Measurements from ENCODE around the gene ZNF423.

ZNF423 gene

GRCh38 chr16:49531425-49531824 lies 324.5 kb downstream of the ZNF423 start:
- Histone ChIP-seq H3K4me1 (peaks cover 10% of the 10 kb centered on the region), H3K9ac (no peak overlapping the region), H3K4me2 (ENCODE audit: low read length) (no peak overlapping the region), H3K27ac (no peak overlapping the region), H3K36me3 (ENCODE audit: control insufficient read depth, insufficient read depth, low read length) (no peaks in the 10 kb centered on the region), H3K4me3 (ENCODE audit: low read depth, low read length) (no peak overlapping the region), H3K9me3 (ENCODE audit: control insufficient read depth, low read length) (no peaks in the 10 kb centered on the region), H3K79me2 (no peaks in the 10 kb centered on the region), H3K27me3 (ENCODE audit: control insufficient read depth, insufficient read depth, low read length) (no peaks in the 10 kb centered on the region), H2AFZ (no peak overlapping the region)
- TF ChIP-seq CTCF (IDR thresholded peaks at IDR 0.05) = no peak

GRCh38 chr16:49530427-49530970 lies 325.4 kb downstream of the ZNF423 start:
- H3K27ac ChIP-seq = no peak overlapping the region
- H2AFZ ChIP-seq = no peak overlapping the region
- peaks cover 10% of the 10 kb centered on the region for H3K4me1 ChIP-seq
- H3K4me3 ChIP-seq (ENCODE audit: low read depth, low read length) = no peak overlapping the region
- H3K79me2 ChIP-seq = no peaks in the 10 kb centered on the region
- no peak for TF ChIP-seq CTCF (IDR thresholded peaks at IDR 0.05)
- H3K9me3 ChIP-seq (ENCODE audit: control insufficient read depth, low read length) = no peaks in the 10 kb centered on the region
- H3K9ac ChIP-seq = no peak overlapping the region
- H3K36me3 ChIP-seq (ENCODE audit: control insufficient read depth, insufficient read depth, low read length) = no peaks in the 10 kb centered on the region
- H3K4me2 ChIP-seq (ENCODE audit: low read length) = no peak overlapping the region
- no peaks in the 10 kb centered on the region for H3K27me3 ChIP-seq (ENCODE audit: control insufficient read depth, insufficient read depth, low read length)

- Histone ChIP-seq H3K9me3 (ENCODE audit: control insufficient read depth, low read length) (no peaks in the 10 kb centered on the region), H3K27me3 (ENCODE audit: control insufficient read depth, insufficient read depth, low read length) (no peaks in the 10 kb centered on the region), H3K79me2 (no peaks in the 10 kb centered on the region), H3K9ac (no peak overlapping the region), H3K27ac (no peak overlapping the region), H3K36me3 (ENCODE audit: control insufficient read depth, insufficient read depth, low read length) (no peaks in the 10 kb centered on the region), H3K4me2 (ENCODE audit: low read length) (no peak overlapping the region), H3K4me1 (peaks cover 10% of the 10 kb centered on the region), H3K4me3 (ENCODE audit: low read depth, low read length) (no peak overlapping the region), H2AFZ (no peak overlapping the region)
- no peak for TF ChIP-seq CTCF (IDR thresholded peaks at IDR 0.05)
These were observed 326.4 kb downstream of the ZNF423 start for GRCh38 chr16:49529411-49530045.

- Histone ChIP-seq H3K79me2 (no peaks in the 10 kb centered on the region), H3K27me3 (ENCODE audit: control insufficient read depth, insufficient read depth, low read length) (no peaks in the 10 kb centered on the region), H2AFZ (no peak overlapping the region), H3K36me3 (ENCODE audit: control insufficient read depth, insufficient read depth, low read length) (no peaks in the 10 kb centered on the region), H3K4me3 (ENCODE audit: low read depth, low read length) (no peak overlapping the region), H3K9ac (no peak overlapping the region), H3K9me3 (ENCODE audit: control insufficient read depth, low read length) (no peaks in the 10 kb centered on the region), H3K4me1 (peaks cover 10% of the 10 kb centered on the region), H3K27ac (no peak overlapping the region), H3K4me2 (ENCODE audit: low read length) (no peak overlapping the region)
- TF ChIP-seq CTCF (IDR thresholded peaks at IDR 0.05) = no peak
These were observed 327.0 kb downstream of the ZNF423 start for GRCh38 chr16:49528866-49529288.
